Caco-2 (cell line): Measurements from ENCODE around the gene ZYG11B. TPM values are rescaled to one million over a fixed set of nuclear protein-coding genes. Genes with fewer than 3 reads are reported as not detected.

Experiments
- BruUV-seq: library from RNA; stranded (reverse); fragments of 400-500 nt; replicated peaks from 2 replicates; lab custom pipeline; 2021; lab: Mats Ljungman, UMichigan
- CTCF ChIA-PET: fragments of 300-600 bp; sonication (Branson Sonifier 250); formaldehyde crosslinking; loops from one replicate; lab custom pipeline; 2022; ENCODE audit warnings: antibody characterized with exemption; lab: Charles Lee
- POLR2A ChIA-PET: fragments of 300-600 bp; sonication (Branson Sonifier 250); formaldehyde crosslinking; loops from one replicate; lab custom pipeline; 2022; ENCODE audit warnings: antibody characterized with exemption; lab: Charles Lee
- DNase-seq, 2 experiments: peaks; one replicate each; pipeline versions ENCODE4 v3.0.0 to v3.0.0-alpha.2; 2020 to 2022
- H3K27me3 ChIP-seq: replicated peaks from 2 replicates; pipeline ENCODE4 v1.6.0; 2011; ENCODE audit warnings: low read length; ENCODE audit not compliant: control insufficient read depth, insufficient read depth
- H3K36me3 ChIP-seq: 2 replicates; pipeline ENCODE4 v1.5.1; 2011; ENCODE audit warnings: low read length; ENCODE audit not compliant: control insufficient read depth, insufficient read depth
- H3K4me1 ChIP-seq: fragments of 250-450 bp; sonication (Bioruptor Pico); 2 replicates; pipeline ENCODE4 v1.5.1; 2020; ENCODE audit warnings: mild to moderate bottlenecking
- H3K4me3 ChIP-seq: 2 replicates; pipeline ENCODE4 v1.5.1; 2011; ENCODE audit warnings: low read depth, mild to moderate bottlenecking, control low read depth, low read length
- H3K9me3 ChIP-seq: fragments of 250-450 bp; sonication (Bioruptor Pico); 2 replicates; pipeline ENCODE4 v1.5.1; 2020; ENCODE audit warnings: mild to moderate bottlenecking, moderate library complexity
- H3K27ac Mint-ChIP-seq: one replicate; pipeline ENCODE4 v1.8.0; 2022; ENCODE audit warnings: mixed read lengths; ENCODE audit not compliant: unreplicated experiment
- H3K27me3 Mint-ChIP-seq: one replicate; pipeline ENCODE4 v1.8.0; 2022; ENCODE audit warnings: mixed read lengths; ENCODE audit not compliant: insufficient read depth, unreplicated experiment
- H3K36me3 Mint-ChIP-seq: one replicate; pipeline ENCODE4 v1.8.0; 2022; ENCODE audit warnings: mild to moderate bottlenecking, mixed read lengths; ENCODE audit not compliant: insufficient read depth, unreplicated experiment
- H3K4me1 Mint-ChIP-seq: one replicate; pipeline ENCODE4 v1.8.0; 2022; ENCODE audit warnings: low read depth, mixed read lengths; ENCODE audit not compliant: unreplicated experiment
- H3K4me3 Mint-ChIP-seq: one replicate; pipeline ENCODE4 v1.8.0; 2022; ENCODE audit warnings: mild to moderate bottlenecking, moderate library complexity, mixed read lengths; ENCODE audit not compliant: unreplicated experiment
- H3K9me3 Mint-ChIP-seq: one replicate; pipeline ENCODE4 v1.8.0; 2022; ENCODE audit warnings: mixed read lengths; ENCODE audit not compliant: unreplicated experiment
- CTCF ChIP-seq, 2 experiments: fragments of 200-600 bp in 1 of 2; IDR thresholded peaks; 1 replicate in 1 of 2; 2 replicates in 1 of 2; pipeline versions ENCODE4 v1.5.1 to v1.8.0; 2011 to 2022; ENCODE audit warnings: antibody characterized with exemption in 1 of 2, control low read depth in 1 of 2, inconsistent platforms in 1 of 2, low read depth in 1 of 2, low read length in 1 of 2, mild to moderate bottlenecking in 1 of 2, moderate library complexity in 1 of 2; ENCODE audit not compliant: insufficient read depth in 1 of 2, severe bottlenecking in 1 of 2, unreplicated experiment in 1 of 2
- intact Hi-C: fragments of 100-400 bp; cut with micrococcal nuclease; formaldehyde crosslinking; loops from one replicate; pipeline ENCODE4 v1.10.0; 2022; ENCODE audit not compliant: unreplicated experiment
- total RNA-seq: library from RNA; stranded (reverse); gene quantifications from 2 replicates; pipeline ENCODE4 v1.2.3, GENCODE V29; 2022

Gene ZYG11B
- total RNA-seq, 1 experiment from 2014 or later, result 15.8 TPM

- no TSS peak for BruUV-seq
- Histone ChIP-seq H3K4me3 (no peak overlapping the region), H3K27me3 (no peaks in the 10 kb centered on the region), H3K36me3 (no peaks in the 10 kb centered on the region), H3K9me3 (no peaks in the 10 kb centered on the region), H3K4me1 (peaks cover 11% of the 10 kb centered on the region; the same call in 1 of the 2 replicates)
- no peaks in the 10 kb centered on the region for H3K27me3 Mint-ChIP-seq
- CTCF ChIA-PET, result no interaction called here
- intact Hi-C loops, result no loop called here
- peaks cover 7% of the 10 kb centered on the region for H3K36me3 Mint-ChIP-seq
- H3K9me3 Mint-ChIP-seq, result no peaks in the 10 kb centered on the region
- POLR2A ChIA-PET, result no interaction called here
- no peak overlapping the region for H3K27ac Mint-ChIP-seq
- peaks cover 7% of the 10 kb centered on the region for H3K4me1 Mint-ChIP-seq
- no peak overlapping the region for H3K4me3 Mint-ChIP-seq
- DNase-seq, result no peak
- no peak for TF ChIP-seq CTCF (IDR thresholded peaks at IDR 0.05; ENCODE audit: insufficient read depth in 1 of 2, low read depth in 1 of 2, low read length in 1 of 2, severe bottlenecking in 1 of 2, unreplicated experiment in 1 of 2)
These were observed 25.6 kb downstream of the ZYG11B start for GRCh38 chr1:52751589-52752483.

- Mint-ChIP-seq H3K4me1 (peaks cover 3% of the 10 kb centered on the region), H3K27me3 (no peaks in the 10 kb centered on the region), H3K36me3 (peaks cover 7% of the 10 kb centered on the region), H3K4me3 (no peak overlapping the region), H3K9me3 (no peaks in the 10 kb centered on the region), H3K27ac (no peak overlapping the region)
- no peak for TF ChIP-seq CTCF (IDR thresholded peaks at IDR 0.05; ENCODE audit: insufficient read depth in 1 of 2, low read depth in 1 of 2, low read length in 1 of 2, severe bottlenecking in 1 of 2, unreplicated experiment in 1 of 2)
- H3K4me3 ChIP-seq, result no peak overlapping the region
- BruUV-seq, result no TSS peak
- H3K27me3 ChIP-seq, result no peaks in the 10 kb centered on the region
- CTCF ChIA-PET, result no interaction called here
- no peaks in the 10 kb centered on the region for H3K36me3 ChIP-seq
- intact Hi-C loops, result no loop called here
- H3K9me3 ChIP-seq, result no peaks in the 10 kb centered on the region
- peaks cover 8% of the 10 kb centered on the region; the same call in 1 of the 2 replicates for H3K4me1 ChIP-seq
- POLR2A ChIA-PET, result no interaction called here
- DNase-seq, result no peak
These were observed 26.2 kb downstream of the ZYG11B start for GRCh38 chr1:52752484-52752826.

- H3K9me3 Mint-ChIP-seq, result no peaks in the 10 kb centered on the region
- BruUV-seq, result no TSS peak
- H3K27me3 Mint-ChIP-seq, result no peaks in the 10 kb centered on the region
- CTCF ChIA-PET, result no interaction called here
- Histone ChIP-seq H3K9me3 (no peaks in the 10 kb centered on the region), H3K36me3 (no peaks in the 10 kb centered on the region), H3K4me3 (no peak overlapping the region), H3K4me1 (0 out of 2 replicates have a peak, but pooled peaks cover 4% of the 10 kb centered on the region), H3K27me3 (no peaks in the 10 kb centered on the region)
- no peak for TF ChIP-seq CTCF (IDR thresholded peaks at IDR 0.05; ENCODE audit: insufficient read depth in 1 of 2, low read depth in 1 of 2, low read length in 1 of 2, severe bottlenecking in 1 of 2, unreplicated experiment in 1 of 2)
- H3K4me3 Mint-ChIP-seq, result no peak overlapping the region
- intact Hi-C loops, result no loop called here
- H3K4me1 Mint-ChIP-seq, result no peaks in the 10 kb centered on the region
- H3K27ac Mint-ChIP-seq, result no peak overlapping the region
- DNase-seq, result no peak
- peaks cover 7% of the 10 kb centered on the region for H3K36me3 Mint-ChIP-seq
- POLR2A ChIA-PET, result no interaction called here
These were observed 26.9 kb downstream of the ZYG11B start for GRCh38 chr1:52753169-52753568.
